SK-N-MC (cell line): ENCODE measurements around the gene RAD17.

ENCODE experiments used
- EZH2 ChIP-seq: fragments of 200-600 bp; sonication (generic); IDR thresholded peaks from one replicate; pipeline ENCODE4 v1.6.1; 2017; ENCODE audit warnings: antibody characterized with exemption
- POLR2AphosphoS5 ChIP-seq: IDR thresholded peaks from 2 replicates; pipeline ENCODE4 v1.6.1; 2012; ENCODE audit warnings: mild to moderate bottlenecking, low read depth, low read length, borderline replicate concordance

DNA sequence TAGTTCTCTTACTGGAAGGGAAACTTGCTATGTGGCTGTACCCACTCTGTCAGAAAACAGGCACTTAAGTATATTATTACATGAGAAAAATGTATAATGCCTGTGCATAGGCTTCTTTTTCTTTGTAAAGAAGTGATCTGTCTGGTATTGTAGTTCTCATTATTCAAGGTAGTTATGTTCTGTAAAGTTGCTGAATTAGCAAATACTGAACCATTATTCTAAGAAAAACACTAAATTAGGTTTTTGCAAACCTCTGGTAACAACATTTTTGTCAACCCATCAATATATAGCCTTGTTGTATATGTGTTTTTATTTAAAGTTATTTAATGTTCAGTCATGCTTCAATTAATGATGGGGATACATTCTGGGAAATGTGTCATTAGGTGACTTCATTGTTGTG, 8.8 kb downstream of the RAD17 start:
- TF ChIP-seq EZH2 (no peak), POLR2AphosphoS5 (no peak)
